NB4 (cell line): Measurements from ENCODE around the gene TSPAN18.

Source experiments
- DNase-seq: peaks from one replicate; pipeline ENCODE4 v3.0.0; 2010; ENCODE audit warnings: low read depth
- H3K4me3 ChIP-seq: one replicate; pipeline ENCODE4 v1.5.1; 2011; ENCODE audit warnings: mild to moderate bottlenecking, low read depth, low read length, moderate library complexity
- CTCF ChIP-seq: IDR thresholded peaks from one replicate; pipeline ENCODE4 v1.5.1; 2012; ENCODE audit warnings: low read depth, low read length
- MAX ChIP-seq: IDR thresholded peaks from 2 replicates; pipeline ENCODE4 v1.6.1; 2011; ENCODE audit warnings: low read depth, low read length
- MYC ChIP-seq: IDR thresholded peaks from 2 replicates; pipeline ENCODE4 v1.6.1; 2011; ENCODE audit warnings: low read depth, low read length
- POLR2A ChIP-seq: IDR thresholded peaks from 2 replicates; pipeline ENCODE4 v1.6.1; 2011; ENCODE audit warnings: mild to moderate bottlenecking; ENCODE audit not compliant: insufficient read length; ENCODE audit errors: extremely low read depth

The TSPAN18 gene

GRCh38 chr11:44839458-44840084 is 112.8 kb downstream of the TSPAN18 start:
- no peak for TF ChIP-seq MYC
- no peak for TF ChIP-seq POLR2A
- TF ChIP-seq CTCF: no peak
- TF ChIP-seq MAX: no peak
- H3K4me3 ChIP-seq: no peak overlapping the region
- DNase-seq: no peak

- no peak overlapping the region for H3K4me3 ChIP-seq
- TF ChIP-seq MYC: no peak
- no peak for TF ChIP-seq CTCF
- TF ChIP-seq POLR2A: no peak
- no peak for TF ChIP-seq MAX
- peak; percentile 55 for DNase-seq
Measured at GRCh38 chr11:44840085-44840478, 113.3 kb downstream of the TSPAN18 start.

GRCh38 chr11:44840521-44841251 is 113.9 kb downstream of the TSPAN18 start:
- H3K4me3 ChIP-seq: no peak overlapping the region
- no peak for DNase-seq

GRCh38 chr11:44842220-44842619 is 115.5 kb downstream of the TSPAN18 start:
- no peak overlapping the region for H3K4me3 ChIP-seq
- DNase-seq: no peak
- TF ChIP-seq MAX (no peak), MYC (no peak), CTCF (no peak), POLR2A (no peak)

More at GRCh38 chr11:44840521-44841251, 113.9 kb downstream of the TSPAN18 start:
- no peak for TF ChIP-seq POLR2A
- no peak for TF ChIP-seq CTCF
- no peak for TF ChIP-seq MYC
- no peak for TF ChIP-seq MAX

- H3K4me3 ChIP-seq: no peak overlapping the region
- TF ChIP-seq POLR2A (no peak), CTCF (no peak), MYC (no peak), MAX (no peak)
- no peak for DNase-seq
Measured at GRCh38 chr11:44846852-44847251, 120.1 kb downstream of the TSPAN18 start.
